Dermis blood vessel endothelial cell (primary cell): Measurements from ENCODE around the gene OR51V1. TPM values are rescaled to one million over a fixed set of nuclear protein-coding genes. Genes with fewer than 3 reads are reported as not detected.
"Not testable (repeated sequence)": the region's sequence is repeated elsewhere in the genome, so short reads cannot be mapped to it uniquely, and the experiment has no call there.

Experiments
- DNase-seq: peaks from one replicate; pipeline ENCODE4 v3.0.0; 2010
- total RNA-seq: library from RNA; depleted of rRNA; stranded (reverse); fragments of >200 nt; gene quantifications from 2 replicates; pipeline ENCODE4 v1.2.3, GENCODE V29; 2014

The OR51V1 gene
- total RNA-seq, 1 donor from 2014 or later = not detected

GRCh38 chr11:5230266-5230665 is 29.8 kb upstream of the OR51V1 start:
- DNase-seq = no peak

GRCh38 chr11:5229796-5230195 is 29.3 kb upstream of the OR51V1 start:
- DNase-seq = no peak

- DNase-seq = no peak
Measured at GRCh38 chr11:5229356-5229755, 28.9 kb upstream of the OR51V1 start.

GRCh38 chr11:5228124-5228523 is 27.6 kb upstream of the OR51V1 start:
- no peak for DNase-seq

DNA sequence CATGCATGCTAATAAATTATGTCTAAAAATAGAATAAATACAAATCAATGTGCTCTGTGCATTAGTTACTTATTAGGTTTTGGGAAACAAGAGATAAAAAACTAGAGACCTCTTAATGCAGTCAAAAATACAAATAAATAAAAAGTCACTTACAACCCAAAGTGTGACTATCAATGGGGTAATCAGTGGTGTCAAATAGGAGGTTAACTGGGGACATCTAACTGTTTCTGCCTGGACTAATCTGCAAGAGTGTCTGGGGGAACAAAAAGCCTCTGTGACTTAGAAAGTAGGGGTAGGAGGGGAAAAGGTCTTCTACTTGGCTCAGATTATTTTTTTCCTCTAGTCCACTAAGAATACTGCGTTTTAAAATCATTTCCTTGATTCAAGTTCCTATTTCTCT is 27.2 kb upstream of the OR51V1 start:
- no peak for DNase-seq

- no peak for DNase-seq
Measured at GRCh38 chr11:5226732-5227310, 26.3 kb upstream of the OR51V1 start, which contains the start of gene HBB. Gene HBB, minus strand, starts transcription at chr11:5227071. Its CDS starts 50 bp downstream, at chr11:5227021.

DNA sequence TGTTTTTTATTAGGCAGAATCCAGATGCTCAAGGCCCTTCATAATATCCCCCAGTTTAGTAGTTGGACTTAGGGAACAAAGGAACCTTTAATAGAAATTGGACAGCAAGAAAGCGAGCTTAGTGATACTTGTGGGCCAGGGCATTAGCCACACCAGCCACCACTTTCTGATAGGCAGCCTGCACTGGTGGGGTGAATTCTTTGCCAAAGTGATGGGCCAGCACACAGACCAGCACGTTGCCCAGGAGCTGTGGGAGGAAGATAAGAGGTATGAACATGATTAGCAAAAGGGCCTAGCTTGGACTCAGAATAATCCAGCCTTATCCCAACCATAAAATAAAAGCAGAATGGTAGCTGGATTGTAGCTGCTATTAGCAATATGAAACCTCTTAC is 25.0 kb upstream of the OR51V1 start:
- DNase-seq = no peak

DNA sequence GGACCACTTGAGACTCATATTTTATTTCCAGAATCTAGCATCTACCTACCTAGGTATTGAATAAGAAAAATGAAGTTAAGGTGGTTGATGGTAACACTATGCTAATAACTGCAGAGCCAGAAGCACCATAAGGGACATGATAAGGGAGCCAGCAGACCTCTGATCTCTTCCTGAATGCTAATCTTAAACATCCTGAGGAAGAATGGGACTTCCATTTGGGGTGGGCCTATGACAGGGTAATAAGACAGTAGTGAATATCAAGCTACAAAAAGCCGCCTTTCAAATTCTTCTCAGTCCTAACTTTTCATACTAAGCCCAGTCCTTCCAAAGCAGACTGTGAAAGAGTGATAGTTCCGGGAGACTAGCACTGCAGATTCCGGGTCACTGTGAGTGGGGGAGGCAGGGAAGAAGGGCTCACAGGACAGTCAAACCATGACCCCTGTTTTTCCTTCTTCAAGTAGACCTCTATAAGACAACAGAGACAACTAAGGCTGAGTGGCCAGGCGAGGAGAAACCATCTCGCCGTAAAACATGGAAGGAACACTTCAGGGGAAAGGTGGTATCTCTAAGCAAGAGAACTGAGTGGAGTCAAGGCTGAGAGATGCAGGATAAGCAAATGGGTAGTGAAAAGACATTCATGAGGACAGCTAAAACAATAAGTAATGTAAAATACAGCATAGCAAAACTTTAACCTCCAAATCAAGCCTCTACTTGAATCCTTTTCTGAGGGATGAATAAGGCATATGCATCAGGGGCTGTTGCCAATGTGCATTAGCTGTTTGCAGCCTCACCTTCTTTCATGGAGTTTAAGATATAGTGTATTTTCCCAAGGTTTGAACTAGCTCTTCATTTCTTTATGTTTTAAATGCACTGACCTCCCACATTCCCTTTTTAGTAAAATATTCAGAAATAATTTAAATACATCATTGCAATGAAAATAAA is 24.3 kb upstream of the OR51V1 start:
- no peak for DNase-seq

DNA sequence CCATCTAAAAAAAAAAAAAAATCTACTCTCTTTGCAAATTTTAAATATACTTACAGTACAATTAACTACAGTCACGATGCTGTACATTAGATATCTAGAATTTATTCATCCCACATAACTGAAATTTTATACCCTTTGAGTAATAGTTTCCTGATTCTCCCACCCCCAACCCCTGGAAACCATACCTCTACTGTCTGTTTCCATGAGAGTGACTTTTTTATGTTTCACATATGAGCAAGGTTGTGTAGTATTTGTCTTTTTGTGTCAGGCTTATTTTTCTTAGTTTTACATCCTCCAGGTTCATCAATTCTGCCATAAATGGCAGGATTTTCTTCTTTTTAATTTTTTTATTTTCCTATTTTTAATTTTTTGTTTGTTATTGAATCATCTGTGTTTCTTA is 23.2 kb upstream of the OR51V1 start:
- DNase-seq = no peak

GRCh38 chr11:5223146-5223545 is 22.7 kb upstream of the OR51V1 start:
- DNase-seq = no peak

DNA sequence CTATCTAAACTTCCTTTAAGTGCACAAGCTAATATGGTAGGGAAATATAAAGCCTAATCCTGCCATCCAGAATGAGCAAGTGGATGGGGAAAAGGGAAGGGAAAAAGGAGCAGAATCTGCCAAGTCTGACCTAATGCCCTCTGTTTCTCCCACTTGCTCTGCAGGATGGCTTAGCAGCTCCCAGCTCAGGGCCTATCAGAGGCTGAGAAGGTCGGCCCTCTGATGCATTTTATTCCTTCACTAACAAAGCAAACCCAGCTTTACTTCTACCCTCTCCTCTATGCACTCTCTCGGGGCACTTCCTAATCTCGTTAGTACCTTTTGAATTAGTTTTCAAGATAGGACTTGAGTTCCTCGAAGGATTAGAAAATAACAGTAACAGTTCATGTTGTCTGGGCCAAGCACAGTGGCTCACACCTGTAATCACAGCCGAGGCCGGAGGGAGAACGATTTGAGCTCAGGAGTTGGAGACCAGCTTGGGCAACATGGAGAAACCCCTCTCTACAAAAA is 9.9 kb upstream of the OR51V1 start:
- no peak for DNase-seq

DNA sequence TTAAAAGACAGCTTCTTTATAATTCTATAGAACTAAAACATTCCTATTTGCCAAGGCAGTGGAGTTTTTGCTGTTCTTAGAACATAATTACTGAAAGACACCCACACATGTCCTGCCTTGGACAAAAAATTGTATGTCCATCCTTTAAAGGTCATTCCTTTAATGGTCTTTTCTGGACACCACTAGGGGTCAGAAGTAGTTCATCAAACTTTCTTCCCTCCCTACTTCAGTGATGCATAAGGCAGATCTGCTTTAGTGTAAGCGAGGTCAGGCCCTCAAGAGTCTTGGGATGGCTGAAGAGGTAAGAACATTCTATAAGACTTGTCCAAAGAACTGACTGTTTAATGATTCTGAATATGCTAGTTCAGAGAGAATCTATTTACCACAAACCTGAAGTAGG is 4.3 kb upstream of the OR51V1 start:
- DNase-seq = peak; percentile 43

DNA sequence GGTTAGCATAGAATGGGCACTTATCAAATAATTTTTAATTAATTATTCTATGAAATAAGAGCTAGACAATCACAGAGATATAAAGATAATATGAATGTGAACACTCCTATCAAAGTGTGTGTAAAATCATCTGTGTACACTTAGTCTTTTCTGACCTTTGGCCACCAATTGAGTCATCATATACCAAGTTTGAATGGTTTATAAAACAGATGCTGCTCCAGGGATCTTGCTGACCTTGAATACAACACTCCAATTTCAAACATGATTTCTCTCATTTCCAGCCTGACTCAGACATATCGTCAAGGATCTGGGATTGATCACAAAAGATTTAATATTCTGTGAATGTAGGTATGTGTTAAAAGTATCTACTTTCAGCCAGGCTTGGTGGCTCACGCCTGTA is 2.9 kb upstream of the OR51V1 start:
- DNase-seq = no peak

GRCh38 chr11:5198285-5198684 is 2.2 kb downstream of the OR51V1 start:
- no peak for DNase-seq

GRCh38 chr11:5197536-5197935 is 2.9 kb downstream of the OR51V1 start:
- no peak for DNase-seq

- no peak for DNase-seq
Measured at GRCh38 chr11:5196731-5197130, 3.8 kb downstream of the OR51V1 start.

GRCh38 chr11:5196067-5196466 is 4.4 kb downstream of the OR51V1 start:
- DNase-seq = no peak

- DNase-seq = no peak
Measured at GRCh38 chr11:5192738-5193137, 7.7 kb downstream of the OR51V1 start.

DNA sequence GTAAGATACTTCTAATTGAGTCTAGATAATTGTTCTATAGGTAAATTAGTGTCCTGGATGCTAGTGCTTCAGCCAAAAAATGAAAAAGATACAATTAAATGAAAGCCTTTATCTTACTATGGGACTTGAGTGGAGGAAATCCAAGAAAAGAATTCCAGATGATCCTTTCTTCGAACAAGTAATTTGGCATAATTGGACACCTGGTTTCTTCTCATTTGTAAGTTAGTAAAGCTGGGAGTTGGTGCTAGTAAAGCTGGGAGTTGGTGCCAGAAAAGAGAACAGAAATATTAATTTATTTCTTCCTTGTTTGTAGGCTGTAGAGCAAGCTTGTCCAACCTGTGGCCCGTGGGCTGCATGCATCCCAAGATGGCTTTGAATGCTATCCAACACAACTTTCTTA is 12.3 kb downstream of the OR51V1 start:
- no peak for DNase-seq

DNA sequence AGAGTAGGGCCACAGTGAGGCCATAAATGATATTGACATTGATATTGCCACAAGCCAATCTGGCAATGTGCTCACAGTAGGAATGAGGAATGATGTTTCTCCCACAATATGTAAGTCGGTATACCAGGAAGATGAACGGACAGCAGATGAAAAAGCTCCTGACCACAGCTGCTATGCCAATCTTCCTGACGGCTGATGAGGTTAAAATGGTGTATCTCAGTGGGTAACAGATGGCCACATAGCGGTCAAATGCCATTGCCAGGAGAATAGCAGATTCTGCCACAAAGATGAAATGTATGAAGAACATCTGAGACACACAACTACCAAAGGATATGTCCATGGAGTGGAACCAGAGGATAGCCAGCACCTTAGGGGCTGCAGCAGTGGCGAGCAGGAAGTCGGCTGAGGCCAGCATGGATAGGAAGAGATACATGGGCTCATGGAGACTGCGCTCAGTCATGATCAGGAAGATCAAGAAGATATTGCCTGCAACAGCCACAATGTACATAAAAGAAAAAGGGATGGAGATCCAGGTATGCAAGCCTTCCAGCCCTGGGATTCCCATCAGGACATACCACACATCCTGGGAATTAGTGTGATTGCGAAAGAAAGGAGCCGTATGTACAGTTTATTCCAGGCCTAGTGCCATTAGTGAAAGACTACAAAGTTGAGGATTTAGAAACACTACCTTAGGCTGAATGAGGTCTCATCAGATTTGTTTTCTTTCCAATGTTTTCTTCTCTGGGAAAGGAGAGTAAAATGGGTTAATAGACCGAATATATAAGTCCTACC is 22.2 kb downstream of the OR51V1 start:
- DNase-seq = no peak

GRCh38 chr11:5174934-5175333 is 25.5 kb downstream of the OR51V1 start:
- no peak for DNase-seq

- DNase-seq = no peak
Measured at GRCh38 chr11:5171856-5172255, 28.6 kb downstream of the OR51V1 start.

DNA sequence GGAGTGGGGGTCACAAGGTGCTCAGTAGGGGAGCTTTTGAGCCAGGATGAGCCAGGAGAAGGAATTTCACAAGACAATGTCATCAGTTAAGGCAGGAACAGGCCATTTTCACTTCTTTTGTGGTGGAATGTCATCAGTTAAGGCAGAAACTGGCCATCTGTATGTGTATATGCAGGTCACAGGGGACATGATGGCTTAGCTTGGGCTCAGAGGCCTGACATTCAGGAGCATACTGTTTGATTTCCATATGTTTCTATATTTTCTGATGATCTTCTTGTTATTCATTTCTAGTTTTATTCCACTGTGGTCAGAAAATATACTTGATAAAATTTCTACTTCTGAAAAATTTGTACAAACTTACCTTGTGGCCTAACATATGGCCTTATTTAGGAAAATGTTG is 34.6 kb downstream of the OR51V1 start:
- DNase-seq = not testable (repeated sequence)
